A673 (cell line): ENCODE measurements around the gene UCN3. TPM values are rescaled to one million over a fixed set of nuclear protein-coding genes. Genes with fewer than 3 reads are reported as not detected.

Experiments used
- BruUV-seq: library from RNA; stranded (reverse); fragments of 400-500 nt; replicated peaks from 2 replicates; lab custom pipeline; 2021; lab: Mats Ljungman, UMichigan
- CTCF ChIA-PET: fragments of 300-600 bp; sonication (Branson Sonifier 250); formaldehyde crosslinking; loops from one replicate; lab custom pipeline; 2022; ENCODE audit warnings: antibody characterized with exemption; lab: Charles Lee
- POLR2A ChIA-PET: fragments of 300-600 bp; sonication (Branson Sonifier 250); formaldehyde crosslinking; loops from one replicate; lab custom pipeline; 2022; ENCODE audit warnings: antibody characterized with exemption; ENCODE audit not compliant: low non-redundant PET; lab: Charles Lee
- DNase-seq: peaks from one replicate; pipeline ENCODE4 v3.0.0-alpha.2; 2015; ENCODE audit warnings: low spot score
- H3K27ac ChIP-seq: fragments of 200-600 bp; sonication (generic); 2 replicates; pipeline ENCODE4 v1.5.1; 2016; ENCODE audit warnings: mixed run types, low read depth, mild to moderate bottlenecking, mixed read lengths, antibody characterized with exemption, low read length; ENCODE audit not compliant: poor library complexity, severe bottlenecking
- H3K27me3 ChIP-seq: fragments of 200-600 bp; sonication (generic); replicated peaks from 2 replicates; pipeline ENCODE4 v1.6.1; 2017; ENCODE audit warnings: mixed run types, low read depth, mild to moderate bottlenecking, mixed read lengths, antibody characterized with exemption, low read length; ENCODE audit not compliant: insufficient read depth, poor library complexity
- H3K36me3 ChIP-seq: fragments of 200-600 bp; sonication (generic); 2 replicates; pipeline ENCODE4 v1.6.1; 2016; ENCODE audit warnings: mixed run types, mild to moderate bottlenecking, mixed read lengths, antibody characterized with exemption, low read length; ENCODE audit not compliant: insufficient read depth, poor library complexity, severe bottlenecking
- H3K4me1 ChIP-seq: fragments of 200-600 bp; sonication (generic); 2 replicates; pipeline ENCODE4 v1.6.1; 2017; ENCODE audit warnings: mixed run types, mild to moderate bottlenecking, mixed read lengths, antibody characterized with exemption, low read length; ENCODE audit not compliant: insufficient read depth, poor library complexity, severe bottlenecking
- H3K4me3 ChIP-seq: fragments of 200-600 bp; sonication (generic); 2 replicates; pipeline ENCODE4 v1.5.1; 2016; ENCODE audit warnings: low read depth, mixed run types, mild to moderate bottlenecking, mixed read lengths, low read length; ENCODE audit not compliant: poor library complexity, severe bottlenecking
- H3K9me3 ChIP-seq: fragments of 200-600 bp; sonication (generic); 2 replicates; pipeline ENCODE4 v1.6.1; 2016; ENCODE audit warnings: mixed run types, low read depth, mild to moderate bottlenecking, mixed read lengths, antibody characterized with exemption, low read length; ENCODE audit not compliant: poor library complexity, severe bottlenecking
- CTCF ChIP-seq: fragments of 300-800, 200-600 bp; sonication (generic); conservative IDR thresholded peaks from 2 replicates; pipeline ENCODE4 v1.5.1; 2017; ENCODE audit warnings: low read depth, mild to moderate bottlenecking, antibody characterized with exemption, low read length, moderate library complexity, mixed read lengths
- EZH2 ChIP-seq: fragments of 200-600 bp; sonication (generic); IDR thresholded peaks from 2 replicates; pipeline ENCODE4 v1.6.1; 2017; ENCODE audit warnings: borderline replicate concordance, low read depth, mild to moderate bottlenecking, mixed read lengths, antibody characterized with exemption, low read length; ENCODE audit not compliant: poor library complexity, severe bottlenecking
- intact Hi-C: fragments of 100-400 bp; cut with micrococcal nuclease; formaldehyde crosslinking; loops from one replicate; pipeline ENCODE4 v1.10.0; 2022; ENCODE audit not compliant: unreplicated experiment
- total RNA-seq: library from RNA; stranded (reverse); gene quantifications from 2 replicates; pipeline ENCODE4 v1.2.3, GENCODE V29; 2021

UCN3 gene
- total RNA-seq, 1 experiment from 2014 or later = not detected

DNA sequence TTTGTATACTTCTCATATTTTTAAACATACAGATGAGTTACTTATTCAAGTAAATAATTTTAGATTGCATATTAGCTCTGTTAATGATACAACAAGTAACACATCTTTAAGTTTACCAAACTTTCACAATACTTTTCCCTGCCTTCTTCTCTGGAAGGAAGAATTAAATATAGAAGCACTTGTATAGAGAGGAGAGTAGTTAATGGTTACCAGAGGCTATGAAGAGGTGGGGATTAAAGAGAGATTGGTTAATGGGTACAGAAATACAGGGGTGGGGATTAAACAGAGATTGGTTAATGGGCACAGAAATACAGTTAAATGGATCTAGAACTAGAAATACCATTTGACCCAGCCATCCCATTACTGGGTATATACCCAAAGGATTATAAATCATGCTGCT, 20.0 kb upstream of the UCN3 start:
- ChIA-PET POLR2A (no interaction called here), CTCF (no interaction called here)
- Histone ChIP-seq H3K27me3 (no peaks in the 10 kb centered on the region), H3K27ac (no peak overlapping the region), H3K36me3 (no peaks in the 10 kb centered on the region), H3K9me3 (no peaks in the 10 kb centered on the region), H3K4me3 (no peak overlapping the region), H3K4me1 (no peaks in the 10 kb centered on the region)
- no TSS peak for BruUV-seq
- DNase-seq = no peak
- intact Hi-C loops = no loop called here
- TF ChIP-seq CTCF (no peak), EZH2 (no peak)

- intact Hi-C loops = no loop called here
- Histone ChIP-seq H3K27me3 (no peaks in the 10 kb centered on the region), H3K4me3 (no peak overlapping the region), H3K4me1 (no peaks in the 10 kb centered on the region), H3K36me3 (no peaks in the 10 kb centered on the region), H3K9me3 (no peaks in the 10 kb centered on the region), H3K27ac (no peak overlapping the region)
- CTCF ChIA-PET = no interaction called here
- no peak for DNase-seq
- no TSS peak for BruUV-seq
- no peak for TF ChIP-seq CTCF
- no peak for TF ChIP-seq EZH2
- POLR2A ChIA-PET = no interaction called here
Measured at GRCh38 chr10:5346881-5347280, 17.9 kb upstream of the UCN3 start.

DNA sequence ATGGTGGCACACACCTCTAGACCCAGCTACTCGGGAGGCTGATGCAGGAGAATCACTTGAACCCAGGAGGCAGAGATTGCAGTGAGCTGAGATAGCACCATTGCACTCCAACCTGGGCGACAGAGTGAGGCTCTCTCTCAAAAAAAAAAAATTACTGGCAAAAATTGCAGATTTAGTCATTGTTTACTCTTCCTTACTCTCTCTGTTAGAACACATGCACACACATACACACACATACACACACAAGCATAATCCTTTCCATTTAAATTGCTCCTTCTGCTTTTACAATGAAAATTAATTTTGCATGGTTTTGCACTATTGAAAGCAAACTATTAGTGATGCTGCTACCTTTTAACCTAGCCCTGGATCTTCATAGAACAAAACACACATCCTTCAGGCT, 15.4 kb upstream of the UCN3 start:
- intact Hi-C loops = no loop called here
- Histone ChIP-seq H3K4me1 (no peaks in the 10 kb centered on the region), H3K9me3 (no peaks in the 10 kb centered on the region), H3K36me3 (no peaks in the 10 kb centered on the region), H3K27me3 (no peaks in the 10 kb centered on the region), H3K4me3 (no peak overlapping the region), H3K27ac (no peak overlapping the region)
- no TSS peak for BruUV-seq
- TF ChIP-seq CTCF = no peak
- ChIA-PET POLR2A (no interaction called here), CTCF (no interaction called here)
- no peak for DNase-seq
